Measurements from ENCODE around the gene OR5K4.

Gene OR5K4, protein sequence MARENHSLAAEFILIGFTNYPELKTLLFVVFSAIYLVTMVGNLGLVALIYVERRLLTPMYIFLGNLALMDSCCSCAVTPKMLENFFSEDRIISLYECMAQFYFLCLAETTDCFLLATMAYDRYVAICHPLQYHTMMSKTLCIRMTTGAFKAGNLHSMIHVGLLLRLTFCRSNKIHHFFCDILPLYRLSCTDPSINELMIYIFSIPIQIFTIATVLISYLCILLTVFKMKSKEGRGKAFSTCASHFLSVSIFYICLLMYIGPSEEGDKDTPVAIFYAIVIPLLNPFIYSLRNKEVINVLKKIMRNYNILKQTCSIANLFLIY

GRCh38 chr3:98353554-98353953 is at the start of gene OR5K4:
Gene OR5K4 (plus strand): TSS chr3:98353854. CDS start chr3:98353854, 0 bp downstream.
- no peak for DNase-seq (ENCODE audit: low read depth)
- H3K4me3 ChIP-seq (ENCODE audit: low read depth, low read length), result no peak within 1 kb of the TSS
- TF ChIP-seq, protein P1, sequence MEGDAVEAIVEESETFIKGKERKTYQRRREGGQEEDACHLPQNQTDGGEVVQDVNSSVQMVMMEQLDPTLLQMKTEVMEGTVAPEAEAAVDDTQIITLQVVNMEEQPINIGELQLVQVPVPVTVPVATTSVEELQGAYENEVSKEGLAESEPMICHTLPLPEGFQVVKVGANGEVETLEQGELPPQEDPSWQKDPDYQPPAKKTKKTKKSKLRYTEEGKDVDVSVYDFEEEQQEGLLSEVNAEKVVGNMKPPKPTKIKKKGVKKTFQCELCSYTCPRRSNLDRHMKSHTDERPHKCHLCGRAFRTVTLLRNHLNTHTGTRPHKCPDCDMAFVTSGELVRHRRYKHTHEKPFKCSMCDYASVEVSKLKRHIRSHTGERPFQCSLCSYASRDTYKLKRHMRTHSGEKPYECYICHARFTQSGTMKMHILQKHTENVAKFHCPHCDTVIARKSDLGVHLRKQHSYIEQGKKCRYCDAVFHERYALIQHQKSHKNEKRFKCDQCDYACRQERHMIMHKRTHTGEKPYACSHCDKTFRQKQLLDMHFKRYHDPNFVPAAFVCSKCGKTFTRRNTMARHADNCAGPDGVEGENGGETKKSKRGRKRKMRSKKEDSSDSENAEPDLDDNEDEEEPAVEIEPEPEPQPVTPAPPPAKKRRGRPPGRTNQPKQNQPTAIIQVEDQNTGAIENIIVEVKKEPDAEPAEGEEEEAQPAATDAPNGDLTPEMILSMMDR (conservative IDR thresholded peaks at IDR 0.05; ENCODE audit: low read depth, low read length), result no peak

GRCh38 chr3:98322101-98322500 is 31.6 kb upstream of the OR5K4 start:
- no peak for DNase-seq (ENCODE audit: low read depth)
- TF ChIP-seq, protein P1 (conservative IDR thresholded peaks at IDR 0.05; ENCODE audit: low read depth, low read length), result no peak
- H3K4me3 ChIP-seq (ENCODE audit: low read depth, low read length), result no peak overlapping the region

GRCh38 chr3:98322686-98323085 is 31.0 kb upstream of the OR5K4 start:
- H3K4me3 ChIP-seq (ENCODE audit: low read depth, low read length), result no peak overlapping the region
- TF ChIP-seq, protein P1 (conservative IDR thresholded peaks at IDR 0.05; ENCODE audit: low read depth, low read length), result no peak
- DNase-seq (ENCODE audit: low read depth), result no peak

DNA sequence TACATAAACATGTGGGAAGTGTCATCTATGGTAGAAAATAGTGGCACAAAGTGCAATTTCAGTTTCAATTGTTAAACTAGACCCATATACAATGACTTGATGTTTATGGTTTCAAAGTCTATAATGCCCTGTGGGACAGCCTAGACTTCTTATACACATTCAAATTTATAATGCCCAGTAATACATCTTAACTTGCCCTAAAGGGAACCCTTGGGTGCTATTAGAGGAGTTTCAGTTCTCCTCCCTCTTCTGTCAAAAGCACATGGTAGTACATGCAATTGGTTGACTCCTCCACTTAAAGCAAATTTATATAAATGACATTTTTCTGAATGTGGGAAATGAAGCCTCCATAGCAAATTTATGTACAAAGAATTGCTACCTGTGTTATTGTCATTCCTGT is 30.2 kb upstream of the OR5K4 start:
- no peak for DNase-seq (ENCODE audit: low read depth)

DNA sequence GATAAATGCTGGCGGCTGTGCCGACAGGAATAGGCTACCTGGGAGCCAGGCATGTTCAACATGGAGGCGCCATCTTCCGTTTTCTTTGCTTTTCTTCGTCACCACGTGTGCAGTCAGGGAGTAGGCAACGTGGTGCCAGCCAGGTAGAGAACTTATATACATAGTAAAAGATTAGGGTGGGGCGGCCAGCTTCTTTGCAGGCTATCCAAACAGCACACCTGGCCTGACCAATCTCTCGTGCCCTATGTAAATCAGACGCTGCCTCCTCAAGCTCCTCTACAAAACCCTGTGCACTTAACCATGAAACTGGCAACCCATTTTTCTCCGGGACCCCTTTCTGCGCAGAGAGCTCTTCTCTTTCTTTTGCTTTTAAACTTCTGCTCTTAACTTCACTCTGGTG is 28.6 kb upstream of the OR5K4 start:
- no peak for DNase-seq (ENCODE audit: low read depth)
- TF ChIP-seq, protein P1 (conservative IDR thresholded peaks at IDR 0.05; ENCODE audit: low read depth, low read length), result no peak
- no peak overlapping the region for H3K4me3 ChIP-seq (ENCODE audit: low read depth, low read length)

More for the DNA sequence above, 30.2 kb upstream of the OR5K4 start:
- TF ChIP-seq, protein P1 (conservative IDR thresholded peaks at IDR 0.05; ENCODE audit: low read depth, low read length), result no peak
- H3K4me3 ChIP-seq (ENCODE audit: low read depth, low read length), result no peak overlapping the region

DNA sequence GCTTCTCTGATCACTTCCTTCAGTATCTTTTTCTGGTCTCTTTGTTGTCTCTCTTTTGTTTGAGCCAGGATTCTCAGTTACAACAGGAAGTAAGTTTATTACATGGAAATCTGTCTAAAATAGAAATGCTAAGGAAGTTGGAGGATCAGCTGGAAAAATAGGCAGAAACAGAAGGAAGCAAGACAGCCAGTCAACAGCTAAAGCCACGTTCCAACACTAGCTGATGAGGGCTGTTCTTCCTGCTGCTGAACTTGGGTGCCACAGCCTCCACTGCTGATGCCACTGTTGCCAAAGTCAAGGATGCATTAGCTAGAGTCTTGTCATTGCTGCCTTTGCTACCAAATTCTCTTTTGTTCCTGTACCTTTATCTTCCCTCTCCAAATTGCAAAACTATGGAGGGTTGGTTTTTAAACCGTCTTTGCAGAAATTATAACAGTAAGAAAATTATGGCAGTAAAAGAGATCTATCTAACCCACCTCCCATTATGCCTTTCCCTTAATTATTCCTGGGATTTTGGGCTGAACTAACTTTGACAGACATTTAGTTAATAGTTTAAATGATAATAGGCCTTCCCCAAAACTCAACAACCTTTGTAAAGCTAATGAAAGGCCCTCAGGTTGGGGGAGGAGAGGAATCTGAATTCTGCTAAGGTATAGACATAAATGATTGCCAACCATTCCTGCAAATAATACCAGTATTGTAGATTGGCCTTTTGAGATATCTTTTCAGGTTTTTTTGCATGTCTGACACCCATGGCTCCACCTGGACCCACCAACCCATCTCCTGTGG is 27.4 kb upstream of the OR5K4 start:
- H3K4me3 ChIP-seq (ENCODE audit: low read depth, low read length), result no peak overlapping the region
- TF ChIP-seq, protein P1 (conservative IDR thresholded peaks at IDR 0.05; ENCODE audit: low read depth, low read length), result no peak
- no peak for DNase-seq (ENCODE audit: low read depth)
